ENCODE data around the gene BACH2. TPM values are rescaled to one million over a fixed set of nuclear protein-coding genes. Genes with fewer than 3 reads are reported as not detected.

BACH2 gene
- total RNA-seq, 6 donors from 2014 or later, result 3.1 to 6.8 (median 5.3) TPM

DNA sequence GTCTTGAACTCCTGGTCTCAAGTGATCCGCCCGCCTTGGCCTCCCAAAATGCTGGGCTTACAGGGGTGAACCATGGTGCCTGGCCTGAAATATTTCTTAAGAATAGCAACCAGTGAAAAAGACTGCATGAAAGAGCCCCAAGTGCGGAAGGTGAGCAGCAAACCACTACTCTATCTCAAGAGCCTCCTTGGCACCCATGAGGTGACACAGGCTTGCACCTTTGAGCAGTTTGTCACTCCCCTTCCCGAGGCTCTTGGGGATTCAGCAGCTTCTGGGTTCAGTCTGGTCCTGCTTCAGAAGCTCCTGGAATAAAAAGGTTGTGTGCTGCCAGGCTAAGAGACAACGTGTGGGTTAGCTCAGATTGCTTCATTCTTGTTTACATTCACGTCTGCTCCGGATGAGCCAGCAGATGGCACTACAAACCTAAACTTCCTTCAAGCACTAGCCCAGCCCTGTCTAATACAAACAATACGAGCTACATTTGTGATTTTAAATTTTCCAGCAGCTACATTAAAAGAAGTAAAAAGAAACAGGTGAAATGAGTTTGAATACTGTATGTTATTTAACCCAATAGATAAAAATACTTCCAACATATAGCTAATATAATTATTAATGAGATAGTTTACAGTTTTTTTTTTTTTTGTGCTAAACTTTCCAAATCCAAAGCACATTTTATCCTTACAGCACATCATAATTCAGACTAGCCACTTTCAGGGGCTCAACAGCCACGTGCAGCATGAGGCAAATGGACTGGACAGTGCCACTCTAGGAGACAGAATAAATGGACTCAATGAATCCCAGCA, 356.2 kb downstream of the BACH2 start:
- no peaks in the 10 kb centered on the region for H3K36me3 ChIP-seq
- no peak overlapping the region for H3K4me3 ChIP-seq
- no peaks in the 10 kb centered on the region for H3K9me3 ChIP-seq
- WGBS, 2 donors, result 4 to 29% methylated on average over 6 to 9 of the region's 9 CpGs
- peak overlapping the region in 2 of 4 donors; percentile 35 to 42 for H3K27ac ChIP-seq
- ATAC-seq (ENCODE audit: low FRiP score in 2 of 2) (peak; percentile 89 to 92), DNase-seq (peak in 1 of 2 donors; percentile 73)
- TF ChIP-seq POLR2AphosphoS5 (IDR thresholded peaks at IDR 0.05), result no peak
- TF ChIP-seq CTCF (IDR thresholded peaks at IDR 0.05), result peak; percentile 50 to 81 (median 66)
- H3K27me3 ChIP-seq, result no peaks in the 10 kb centered on the region
- peaks cover 15 to 26% (median 24%) of the 10 kb centered on the region in 4 donors for H3K4me1 ChIP-seq

GRCh38 chr6:89939144-89939543, 357.5 kb downstream of the BACH2 start:
- 78 to 100% methylated on average over 2 of the region's 2 CpGs for WGBS, 2 donors

GRCh38 chr6:89938014-89938413, 358.6 kb downstream of the BACH2 start:
- 93 to 94% methylated on average over 12 of the region's 12 CpGs for WGBS, 2 donors
- Histone ChIP-seq H3K4me3 (no peak overlapping the region), H3K9me3 (no peaks in the 10 kb centered on the region), H3K27ac (no peak overlapping the region), H3K36me3 (no peaks in the 10 kb centered on the region), H3K27me3 (no peaks in the 10 kb centered on the region), H3K4me1 (peaks cover 15 to 26% (median 24%) of the 10 kb centered on the region in 4 donors)
- DNase-seq (peak in 1 of 2 donors; percentile 71), ATAC-seq (ENCODE audit: low FRiP score in 2 of 2) (no peak)
- TF ChIP-seq POLR2AphosphoS5 (IDR thresholded peaks at IDR 0.05), result no peak
- TF ChIP-seq POLR2A (IDR thresholded peaks at IDR 0.05), result no peak
- no peak for TF ChIP-seq CTCF (IDR thresholded peaks at IDR 0.05)
- TF ChIP-seq EP300 (IDR thresholded peaks at IDR 0.05), result no peak

More at GRCh38 chr6:89939144-89939543, 357.5 kb downstream of the BACH2 start:
- Histone ChIP-seq H3K9me3 (no peaks in the 10 kb centered on the region), H3K27me3 (no peaks in the 10 kb centered on the region), H3K4me1 (peaks cover 15 to 26% (median 24%) of the 10 kb centered on the region in 4 donors), H3K36me3 (no peaks in the 10 kb centered on the region), H3K4me3 (no peak overlapping the region), H3K27ac (no peak overlapping the region)
- ATAC-seq (ENCODE audit: low FRiP score in 2 of 2), result no peak
- TF ChIP-seq CTCF (IDR thresholded peaks at IDR 0.05), result no peak
- no peak for DNase-seq

- TF ChIP-seq POLR2AphosphoS5 (IDR thresholded peaks at IDR 0.05) (no peak), CTCF (IDR thresholded peaks at IDR 0.05) (no peak), EP300 (IDR thresholded peaks at IDR 0.05) (no peak), POLR2A (IDR thresholded peaks at IDR 0.05) (no peak)
Measured at GRCh38 chr6:89936177-89936576, 360.5 kb downstream of the BACH2 start.

More at GRCh38 chr6:89936177-89936576, 360.5 kb downstream of the BACH2 start:
- Histone ChIP-seq H3K4me1 (peaks cover 10 to 12% (median 11%) of the 10 kb centered on the region in 4 donors), H3K36me3 (peaks cover 0 to 8% (median 2%) of the 10 kb centered on the region in 4 donors), H3K27ac (no peak overlapping the region), H3K9me3 (no peaks in the 10 kb centered on the region), H3K27me3 (no peaks in the 10 kb centered on the region), H3K4me3 (no peak overlapping the region)
- WGBS, 2 donors, result 94 to 95% methylated on average over 1 of the region's 1 CpG
- DNase-seq (no peak), ATAC-seq (ENCODE audit: low FRiP score in 2 of 2) (no peak)

All from upper lobe of left lung (tissue), 6 donors.